GM13977 (cell line): ENCODE measurements around the gene GRPEL1.

ENCODE experiments used
- DNase-seq: peaks from one replicate; pipeline ENCODE4 v3.0.0; 2012; ENCODE audit warnings: low spot score
- in situ Hi-C: fragments of 300-500 bp; cut with MboI; formaldehyde crosslinking; loops from one replicate; pipeline ENCODE4 v1.12.0; 2022; ENCODE audit warnings: low sequenced_read_pairs, low pct_unique_long_range_greater_than_20kb, mixed read lengths, inconsistent platforms; ENCODE audit not compliant: unreplicated experiment
- TF ChIP-seq, protein P1 (sequence below): IDR thresholded peaks from 2 replicates; pipeline ENCODE4 v1.5.1; 2012; ENCODE audit warnings: mild to moderate bottlenecking, control low read depth; ENCODE audit not compliant: insufficient read depth; ENCODE audit errors: extremely low read depth, missing control alignments

Gene GRPEL1

DNA sequence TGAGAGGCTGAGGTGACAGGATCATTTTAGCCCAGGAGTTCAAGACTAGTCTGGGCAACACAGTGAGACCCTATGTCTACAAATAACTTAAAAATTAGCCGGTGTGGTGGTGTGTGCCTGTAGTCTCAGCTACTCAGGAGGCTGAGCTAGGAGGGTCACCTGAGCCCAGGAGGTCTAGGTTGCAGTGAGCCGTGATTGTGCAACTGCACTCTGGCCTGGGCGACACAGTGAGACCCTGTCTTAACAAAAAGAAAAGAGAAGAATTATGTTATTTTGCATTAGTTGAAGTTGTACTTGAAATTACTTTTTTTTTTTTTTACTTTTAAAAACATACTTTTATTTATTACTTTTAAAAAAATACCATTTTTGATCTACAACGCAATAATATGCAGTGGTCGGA is 46.5 kb downstream of the GRPEL1 start:
- in situ Hi-C loops, result no loop called here
- DNase-seq, result no peak
- TF ChIP-seq, protein P1, sequence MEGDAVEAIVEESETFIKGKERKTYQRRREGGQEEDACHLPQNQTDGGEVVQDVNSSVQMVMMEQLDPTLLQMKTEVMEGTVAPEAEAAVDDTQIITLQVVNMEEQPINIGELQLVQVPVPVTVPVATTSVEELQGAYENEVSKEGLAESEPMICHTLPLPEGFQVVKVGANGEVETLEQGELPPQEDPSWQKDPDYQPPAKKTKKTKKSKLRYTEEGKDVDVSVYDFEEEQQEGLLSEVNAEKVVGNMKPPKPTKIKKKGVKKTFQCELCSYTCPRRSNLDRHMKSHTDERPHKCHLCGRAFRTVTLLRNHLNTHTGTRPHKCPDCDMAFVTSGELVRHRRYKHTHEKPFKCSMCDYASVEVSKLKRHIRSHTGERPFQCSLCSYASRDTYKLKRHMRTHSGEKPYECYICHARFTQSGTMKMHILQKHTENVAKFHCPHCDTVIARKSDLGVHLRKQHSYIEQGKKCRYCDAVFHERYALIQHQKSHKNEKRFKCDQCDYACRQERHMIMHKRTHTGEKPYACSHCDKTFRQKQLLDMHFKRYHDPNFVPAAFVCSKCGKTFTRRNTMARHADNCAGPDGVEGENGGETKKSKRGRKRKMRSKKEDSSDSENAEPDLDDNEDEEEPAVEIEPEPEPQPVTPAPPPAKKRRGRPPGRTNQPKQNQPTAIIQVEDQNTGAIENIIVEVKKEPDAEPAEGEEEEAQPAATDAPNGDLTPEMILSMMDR, result no peak

DNA sequence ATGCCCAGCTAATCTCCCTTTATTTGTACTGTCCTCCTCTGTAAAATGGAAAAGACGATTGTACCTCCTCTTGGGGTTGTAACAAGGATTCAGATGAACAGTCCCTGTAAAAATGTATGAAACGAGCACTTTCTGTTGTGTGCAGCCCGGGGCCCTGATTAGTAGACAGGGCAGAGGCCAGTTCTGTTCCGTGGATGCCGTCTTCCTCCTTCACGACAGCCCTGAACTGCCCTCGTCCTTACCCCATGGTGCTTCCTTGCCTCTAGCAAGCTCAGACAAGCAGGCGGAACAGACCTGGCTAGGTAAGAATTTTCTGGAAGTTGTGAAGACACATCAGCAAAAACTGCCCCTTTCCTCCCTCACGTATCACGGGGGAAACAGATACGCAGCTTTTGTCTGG is 47.0 kb downstream of the GRPEL1 start:
- in situ Hi-C loops, result no loop called here
- no peak for DNase-seq
- TF ChIP-seq, protein P1, result no peak

GRCh38 chr4:7020290-7020689 is 47.6 kb downstream of the GRPEL1 start:
- no peak for DNase-seq
- TF ChIP-seq, protein P1, result no peak
- in situ Hi-C loops, result no loop called here

- in situ Hi-C loops, result no loop called here
- TF ChIP-seq, protein P1, result no peak
- DNase-seq, result no peak
Observed at GRCh38 chr4:7019367-7019766, 48.5 kb downstream of the GRPEL1 start.

- DNase-seq, result no peak
- TF ChIP-seq, protein P1, result no peak
- in situ Hi-C loops, result no loop called here
Observed at GRCh38 chr4:7018281-7018680, 49.6 kb downstream of the GRPEL1 start.

- in situ Hi-C loops, result no loop called here
- DNase-seq, result no peak
- TF ChIP-seq, protein P1, result no peak
Observed at GRCh38 chr4:7017446-7018048, 50.3 kb downstream of the GRPEL1 start.
